Activated T-cell treated with anti-CD3 and anti-CD28 coated beads, Interleukin-2, amount 50 U/mL, for 72 hours (primary cell): ENCODE measurements around the gene TGM5. TPM values are rescaled to one million over a fixed set of nuclear protein-coding genes. Genes with fewer than 3 reads are reported as not detected.
"Not testable (repeated sequence)": the region's sequence is repeated elsewhere in the genome, so short reads cannot be mapped to it uniquely, and the experiment has no call there.

Source experiments
- ATAC-seq, 2 donors: fragments of 150-1000 bp; cut with Tn5 transposase; replicated peaks in 1 of 2; 2 replicates each; pipeline ENCODE4 v1.10.0; 2021; ENCODE audit warnings: moderate library complexity in 2 of 2, mild to moderate bottlenecking in 1 of 2
- DNase-seq, 2 donors: peaks; one replicate each; pipeline ENCODE4 v3.0.0; 2021 to 2022; ENCODE audit warnings: mixed read lengths in 1 of 2
- H3K27ac Mint-ChIP-seq: one replicate; pipeline ENCODE4 v1.8.0; 2022; ENCODE audit warnings: mild to moderate bottlenecking, moderate library complexity, mixed read lengths
- H3K27me3 Mint-ChIP-seq: one replicate; pipeline ENCODE4 v1.8.0; 2022; ENCODE audit warnings: low read depth, mixed read lengths
- H3K36me3 Mint-ChIP-seq, 2 donors: one replicate each; pipeline ENCODE4 v1.8.0; 2022; ENCODE audit warnings: mixed read lengths in 2 of 2, mild to moderate bottlenecking in 1 of 2; ENCODE audit not compliant: insufficient read depth in 2 of 2
- H3K4me1 Mint-ChIP-seq: one replicate; pipeline ENCODE4 v1.8.0; 2022; ENCODE audit warnings: low read depth, mixed read lengths
- H3K4me3 Mint-ChIP-seq, 2 donors: one replicate each; pipeline ENCODE4 v1.8.0; 2022; ENCODE audit warnings: mild to moderate bottlenecking in 2 of 2, mixed read lengths in 2 of 2, moderate library complexity in 2 of 2
- H3K9me3 Mint-ChIP-seq, 2 donors: one replicate each; pipeline ENCODE4 v1.8.0; 2022; ENCODE audit warnings: mixed read lengths in 2 of 2
- total RNA-seq, 2 donors: library from RNA; stranded (reverse); gene quantifications; one replicate each; pipeline ENCODE4 v1.2.3, GENCODE V29; 2022

The TGM5 gene
- total RNA-seq, 2 donors from 2014 or later, result not detected

- no peak overlapping the region for H3K4me3 Mint-ChIP-seq
- H3K9me3 Mint-ChIP-seq, result no peaks in the 10 kb centered on the region
- no peaks in the 10 kb centered on the region for H3K36me3 Mint-ChIP-seq
- DNase-seq (peak; percentile 51 to 69), ATAC-seq (peak; percentile 65 to 66)
- peaks cover 7% of the 10 kb centered on the region for H3K4me1 Mint-ChIP-seq
- no peak overlapping the region for H3K27ac Mint-ChIP-seq
- peaks cover 2% of the 10 kb centered on the region for H3K27me3 Mint-ChIP-seq
Observed at GRCh38 chr15:43285609-43286037, 18.9 kb upstream of the TGM5 start.

- H3K9me3 Mint-ChIP-seq, result no peaks in the 10 kb centered on the region
- H3K36me3 Mint-ChIP-seq, result no peaks in the 10 kb centered on the region
- no peaks in the 10 kb centered on the region for H3K27me3 Mint-ChIP-seq
- DNase-seq (no peak), ATAC-seq (no peak)
- H3K4me3 Mint-ChIP-seq, result no peak overlapping the region
- no peak overlapping the region for H3K27ac Mint-ChIP-seq
- H3K4me1 Mint-ChIP-seq, result peaks cover 7% of the 10 kb centered on the region
Observed at GRCh38 chr15:43283526-43283925, 16.8 kb upstream of the TGM5 start.

GRCh38 chr15:43281926-43282602, 15.3 kb upstream of the TGM5 start:
- DNase-seq (no peak), ATAC-seq (no peak)
- H3K4me1 Mint-ChIP-seq, result peaks cover 7% of the 10 kb centered on the region
- no peaks in the 10 kb centered on the region for H3K36me3 Mint-ChIP-seq
- no peak overlapping the region for H3K27ac Mint-ChIP-seq
- H3K9me3 Mint-ChIP-seq, result no peaks in the 10 kb centered on the region
- H3K4me3 Mint-ChIP-seq, result no peak overlapping the region
- H3K27me3 Mint-ChIP-seq, result no peaks in the 10 kb centered on the region

- DNase-seq, result no peak
- Mint-ChIP-seq H3K27ac (no peak overlapping the region), H3K9me3 (no peaks in the 10 kb centered on the region), H3K36me3 (no peaks in the 10 kb centered on the region), H3K4me3 (no peak overlapping the region), H3K27me3 (peaks cover 3% of the 10 kb centered on the region), H3K4me1 (peaks cover 7% of the 10 kb centered on the region)
- ATAC-seq, result no peak
Observed at GRCh38 chr15:43280996-43281395, 14.3 kb upstream of the TGM5 start.

- Mint-ChIP-seq H3K4me3 (no peak overlapping the region), H3K36me3 (no peaks in the 10 kb centered on the region), H3K27me3 (peaks cover 5% of the 10 kb centered on the region), H3K27ac (no peak overlapping the region), H3K9me3 (no peaks in the 10 kb centered on the region), H3K4me1 (no peaks in the 10 kb centered on the region)
- ATAC-seq (no peak), DNase-seq (no peak)
Observed at GRCh38 chr15:43279496-43279895, 12.8 kb upstream of the TGM5 start.

- peaks cover 5% of the 10 kb centered on the region for H3K27me3 Mint-ChIP-seq
- no peak overlapping the region for H3K4me3 Mint-ChIP-seq
- H3K36me3 Mint-ChIP-seq, result no peaks in the 10 kb centered on the region
- H3K4me1 Mint-ChIP-seq, result no peaks in the 10 kb centered on the region
- no peak overlapping the region for H3K27ac Mint-ChIP-seq
- ATAC-seq (no peak), DNase-seq (no peak)
- no peaks in the 10 kb centered on the region for H3K9me3 Mint-ChIP-seq
Observed at GRCh38 chr15:43278869-43279268, 12.1 kb upstream of the TGM5 start.

- no peaks in the 10 kb centered on the region for H3K9me3 Mint-ChIP-seq
- ATAC-seq (no peak), DNase-seq (no peak)
- H3K36me3 Mint-ChIP-seq, result no peaks in the 10 kb centered on the region
- no peak overlapping the region for H3K27ac Mint-ChIP-seq
- no peaks in the 10 kb centered on the region for H3K4me1 Mint-ChIP-seq
- no peak overlapping the region for H3K4me3 Mint-ChIP-seq
- peaks cover 5% of the 10 kb centered on the region for H3K27me3 Mint-ChIP-seq
Observed at GRCh38 chr15:43277901-43278300, 11.2 kb upstream of the TGM5 start.

GRCh38 chr15:43277231-43277823, 10.6 kb upstream of the TGM5 start:
- H3K4me1 Mint-ChIP-seq, result no peaks in the 10 kb centered on the region
- no peak overlapping the region for H3K4me3 Mint-ChIP-seq
- ATAC-seq (no peak), DNase-seq (no peak)
- H3K27me3 Mint-ChIP-seq, result peaks cover 5% of the 10 kb centered on the region
- H3K9me3 Mint-ChIP-seq, result no peaks in the 10 kb centered on the region
- H3K27ac Mint-ChIP-seq, result no peak overlapping the region
- H3K36me3 Mint-ChIP-seq, result no peaks in the 10 kb centered on the region

- H3K27me3 Mint-ChIP-seq, result peaks cover 5% of the 10 kb centered on the region
- no peak overlapping the region for H3K27ac Mint-ChIP-seq
- peaks cover 0 to 2% of the 10 kb centered on the region in 2 donors for H3K9me3 Mint-ChIP-seq
- ATAC-seq, result no peak
- no peaks in the 10 kb centered on the region for H3K36me3 Mint-ChIP-seq
- no peaks in the 10 kb centered on the region for H3K4me1 Mint-ChIP-seq
- DNase-seq, result no peak
- H3K4me3 Mint-ChIP-seq, result no peak overlapping the region
Observed at GRCh38 chr15:43276563-43277200, 10.0 kb upstream of the TGM5 start.

- Mint-ChIP-seq H3K36me3 (no peaks in the 10 kb centered on the region), H3K27ac (no peak overlapping the region), H3K4me1 (no peaks in the 10 kb centered on the region), H3K9me3 (peaks cover 0 to 2% of the 10 kb centered on the region in 2 donors), H3K27me3 (peaks cover 5% of the 10 kb centered on the region), H3K4me3 (no peak overlapping the region)
- no peak for ATAC-seq
- DNase-seq, result no peak
Observed at GRCh38 chr15:43275740-43276562, 9.2 kb upstream of the TGM5 start.

- Mint-ChIP-seq H3K4me3 (no peak overlapping the region), H3K27me3 (peaks cover 9% of the 10 kb centered on the region), H3K27ac (no peak overlapping the region), H3K9me3 (peaks cover 0 to 2% of the 10 kb centered on the region in 2 donors), H3K4me1 (no peaks in the 10 kb centered on the region), H3K36me3 (no peaks in the 10 kb centered on the region)
- ATAC-seq, result no peak
- no peak for DNase-seq
Observed at GRCh38 chr15:43274136-43274535, 7.4 kb upstream of the TGM5 start.

GRCh38 chr15:43273243-43273642, 6.5 kb upstream of the TGM5 start:
- H3K9me3 Mint-ChIP-seq, result peaks cover 0 to 2% of the 10 kb centered on the region in 2 donors
- H3K4me3 Mint-ChIP-seq, result no peak overlapping the region
- H3K36me3 Mint-ChIP-seq, result no peaks in the 10 kb centered on the region
- H3K27ac Mint-ChIP-seq, result no peak overlapping the region
- H3K27me3 Mint-ChIP-seq, result peaks cover 17% of the 10 kb centered on the region
- no peaks in the 10 kb centered on the region for H3K4me1 Mint-ChIP-seq
- no peak for DNase-seq
- ATAC-seq, result no peak

GRCh38 chr15:43271908-43272307, 5.2 kb upstream of the TGM5 start:
- H3K36me3 Mint-ChIP-seq, H3K4me1 Mint-ChIP-seq, H3K4me3 Mint-ChIP-seq, DNase-seq, ATAC-seq, H3K27ac Mint-ChIP-seq, H3K9me3 Mint-ChIP-seq: not testable (repeated sequence)
- H3K27me3 Mint-ChIP-seq, result peaks cover 20% of the 10 kb centered on the region
